NCI-H774 (cell line): ENCODE data around the gene ZDHHC1.
"Not testable (repeated sequence)": the region's sequence is repeated elsewhere in the genome, so short reads cannot be mapped to it uniquely, and the experiment has no call there.

Experiments
- DNase-seq: peaks from one replicate; lab custom pipeline; 2025; lab: John Stamatoyannopoulos, UW

The ZDHHC1 gene

DNA sequence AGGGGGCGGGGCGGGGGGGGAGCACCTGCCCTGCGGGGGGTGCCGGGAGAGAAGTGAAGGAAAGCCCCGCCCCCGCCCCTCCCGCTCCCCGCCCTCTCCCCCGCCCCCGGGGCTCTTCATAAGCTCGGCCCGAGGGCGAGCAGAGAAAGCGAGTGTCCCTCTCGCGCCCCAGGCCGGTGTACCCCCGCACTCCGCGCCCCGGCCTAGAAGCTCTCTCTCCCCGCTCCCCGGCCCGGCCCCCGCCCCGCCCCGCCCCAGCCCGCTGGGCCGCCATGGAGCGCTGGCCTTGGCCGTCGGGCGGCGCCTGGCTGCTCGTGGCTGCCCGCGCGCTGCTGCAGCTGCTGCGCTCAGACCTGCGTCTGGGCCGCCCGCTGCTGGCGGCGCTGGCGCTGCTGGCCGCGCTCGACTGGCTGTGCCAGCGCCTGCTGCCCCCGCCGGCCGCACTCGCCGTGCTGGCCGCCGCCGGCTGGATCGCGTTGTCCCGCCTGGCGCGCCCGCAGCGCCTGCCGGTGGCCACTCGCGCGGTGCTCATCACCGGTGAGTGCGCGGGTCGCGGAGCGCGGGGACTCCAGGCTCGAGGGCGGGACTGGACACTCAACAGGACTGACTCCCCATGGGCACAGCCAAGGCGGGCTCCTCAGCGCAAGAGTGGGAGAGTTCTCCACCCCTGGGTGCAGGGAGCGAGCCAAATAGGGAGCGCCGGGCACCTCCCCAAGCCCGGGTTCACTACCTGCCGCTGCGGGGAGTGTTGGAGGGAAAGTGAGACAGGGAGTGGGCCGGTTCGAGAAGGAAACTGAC lies 14.9 kb upstream of the ZDHHC1 start, which contains the start of gene HSD11B2:
TSS of gene HSD11B2 (plus strand) at position 145 of the 798 bp plus-strand sequence. CDS start at position 273, 128 bp downstream.
- DNase-seq, result peak; percentile 8

DNA sequence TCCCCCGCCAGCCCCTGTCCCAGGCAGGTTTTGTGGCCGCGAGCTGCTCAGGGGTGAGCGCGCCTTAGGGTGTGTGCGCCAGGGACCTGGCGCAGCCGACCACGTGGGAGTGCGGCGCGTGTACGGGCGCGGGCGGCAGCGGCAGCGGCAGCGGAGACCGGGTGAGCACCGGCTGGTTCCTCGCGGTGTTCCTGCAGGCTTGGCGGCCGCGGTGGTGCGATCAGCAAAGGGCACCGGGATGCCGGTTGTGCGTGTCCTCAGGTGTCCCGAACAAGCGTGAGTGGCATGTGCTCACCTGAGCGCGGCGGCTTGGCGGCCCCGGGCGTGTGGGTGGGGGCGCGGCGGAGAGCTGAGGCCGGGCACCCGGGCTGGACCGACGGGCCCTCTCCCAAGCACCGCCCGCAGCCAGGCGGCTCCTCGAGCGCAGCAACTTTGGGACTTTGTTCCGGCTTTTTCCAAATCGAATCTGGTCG lies 14.3 kb upstream of the ZDHHC1 start:
- DNase-seq, result no peak

DNA sequence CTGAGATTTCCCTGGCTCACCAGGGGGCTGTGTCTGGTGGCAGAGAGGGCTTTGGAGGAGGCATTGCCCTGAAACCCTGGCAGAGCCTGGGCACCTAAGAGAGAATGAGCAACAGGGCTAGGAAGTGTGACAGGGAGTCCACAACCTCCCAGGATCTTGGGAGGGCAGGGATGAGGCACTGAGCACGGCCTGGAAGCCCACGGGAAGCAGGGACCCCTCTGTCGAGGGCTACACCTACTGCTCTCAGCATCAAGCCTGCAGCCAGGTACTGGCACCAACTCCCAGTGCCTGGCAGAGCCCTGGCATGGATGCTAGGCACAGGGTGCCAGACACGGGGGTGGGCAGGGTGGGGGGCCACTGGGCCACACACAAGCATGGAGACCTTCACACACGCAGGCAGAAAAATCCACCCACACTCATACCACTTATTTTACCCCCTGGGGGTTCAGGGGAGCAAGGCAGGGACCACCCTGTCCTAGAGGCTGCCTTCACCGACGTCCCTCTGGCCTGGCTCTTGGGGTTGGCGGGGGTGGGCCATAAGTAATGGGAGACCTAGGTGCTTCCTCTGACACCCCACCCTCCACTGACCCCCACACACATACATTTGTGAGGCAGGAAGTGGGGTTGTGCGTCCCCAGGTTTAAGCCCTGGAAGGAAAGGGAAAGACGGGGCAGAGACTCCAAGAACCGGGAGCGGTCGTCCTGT lies 13.7 kb upstream of the ZDHHC1 start:
- no peak for DNase-seq

DNA sequence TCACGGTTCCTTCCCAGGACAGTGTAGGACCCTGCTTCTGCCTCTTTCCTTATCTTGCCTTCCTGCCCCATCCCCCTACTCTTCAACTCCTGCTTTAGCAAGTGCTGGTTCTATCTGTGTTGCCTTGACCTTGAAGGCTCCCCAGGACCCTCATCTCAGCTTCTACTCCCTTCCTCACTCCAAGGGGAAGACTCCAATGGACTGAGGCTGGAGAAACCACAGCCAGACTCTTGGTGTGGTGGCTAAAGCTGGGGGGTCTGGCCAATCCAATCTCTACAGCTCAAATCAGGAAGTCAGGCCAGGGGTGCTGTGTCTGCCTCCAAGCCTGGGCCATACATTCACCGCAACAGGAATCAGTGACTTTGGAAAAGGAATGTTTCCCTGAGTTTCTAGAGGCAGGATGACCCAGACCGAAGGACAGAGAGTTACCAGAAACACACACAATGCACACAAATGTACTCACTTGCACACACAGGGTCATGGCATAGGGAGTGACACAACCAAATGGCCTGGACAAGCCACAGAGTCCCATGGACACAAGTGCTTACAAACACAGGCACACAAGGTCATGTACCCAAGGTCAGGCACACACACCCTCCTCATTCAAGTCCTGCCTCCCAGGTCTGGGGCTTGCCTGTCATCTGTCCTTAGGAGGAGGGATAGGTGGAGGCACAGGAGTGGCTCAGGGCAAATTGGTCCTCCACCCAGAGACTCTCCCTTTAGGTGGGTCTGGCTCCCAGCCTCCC lies 12.9 kb upstream of the ZDHHC1 start:
- no peak for DNase-seq

DNA sequence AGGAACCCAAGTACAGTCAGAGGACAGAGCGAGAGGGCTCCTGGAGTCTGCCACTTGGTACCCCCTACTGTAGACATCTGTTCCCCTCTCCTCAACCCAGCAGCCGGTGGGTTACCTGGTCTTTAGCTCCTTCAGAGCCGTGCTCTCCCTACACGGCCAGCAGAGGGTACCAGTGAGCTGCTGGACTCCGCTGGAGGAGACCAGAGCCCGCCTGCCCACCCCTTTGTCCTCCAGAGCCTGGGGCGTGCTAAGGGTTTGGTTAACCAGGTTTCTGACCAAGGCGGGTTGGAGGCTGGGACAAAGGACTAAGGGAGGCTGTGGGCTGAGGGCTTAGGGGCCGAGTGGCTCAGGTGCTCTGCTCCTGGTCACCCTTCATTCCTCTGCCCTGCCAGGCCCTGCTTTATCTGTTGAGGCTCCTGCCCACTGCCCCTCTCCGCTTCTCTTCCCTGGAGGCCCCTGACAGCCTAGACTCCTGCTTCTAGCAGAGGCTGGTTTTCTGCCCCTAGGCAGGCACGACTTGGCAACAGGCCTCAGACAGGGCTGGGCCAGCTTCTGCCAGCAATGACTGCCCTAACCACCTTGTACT lies 12.0 kb upstream of the ZDHHC1 start:
- DNase-seq, result peak; percentile 19

DNA sequence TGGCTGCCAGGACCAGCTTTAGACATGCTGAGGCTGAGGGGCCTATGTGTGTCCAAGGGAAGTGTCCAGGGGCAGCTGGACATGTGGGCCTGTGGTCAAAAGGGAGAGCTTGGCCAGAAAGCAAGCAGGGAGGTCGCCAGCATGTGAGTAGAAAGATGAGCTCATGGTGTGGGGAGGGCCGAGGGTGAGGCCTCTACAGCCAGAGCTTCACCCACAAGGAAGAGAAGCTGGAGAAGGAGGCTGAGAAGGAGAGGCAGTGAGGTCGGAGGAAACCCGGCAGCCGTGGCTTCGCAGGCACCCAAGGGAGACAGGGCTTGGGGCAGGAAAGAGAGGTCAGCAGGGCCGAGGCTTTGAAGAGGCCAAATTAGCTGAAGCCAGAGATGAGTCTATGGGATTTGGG lies 10.7 kb upstream of the ZDHHC1 start:
- no peak for DNase-seq

DNA sequence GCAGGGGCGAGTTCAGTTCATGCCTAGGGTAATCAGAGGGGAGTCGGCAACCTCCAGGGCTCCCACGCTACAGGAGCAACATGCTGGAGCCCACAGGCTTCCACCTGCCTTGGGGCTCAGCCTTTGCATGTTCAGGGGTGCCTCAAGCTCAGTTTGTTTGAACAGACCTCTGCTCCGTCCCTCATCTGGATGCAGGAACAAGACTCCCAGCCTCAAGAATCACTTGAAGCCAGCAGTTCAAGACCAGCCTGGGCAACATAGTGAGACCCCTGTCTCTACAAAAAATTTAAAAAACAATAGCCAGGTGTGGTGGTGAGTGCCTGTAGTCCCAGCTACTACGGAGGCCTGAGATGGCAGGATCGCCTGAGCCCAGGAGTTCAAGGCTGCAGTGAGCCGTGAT lies 9.7 kb upstream of the ZDHHC1 start:
- no peak for DNase-seq

DNA sequence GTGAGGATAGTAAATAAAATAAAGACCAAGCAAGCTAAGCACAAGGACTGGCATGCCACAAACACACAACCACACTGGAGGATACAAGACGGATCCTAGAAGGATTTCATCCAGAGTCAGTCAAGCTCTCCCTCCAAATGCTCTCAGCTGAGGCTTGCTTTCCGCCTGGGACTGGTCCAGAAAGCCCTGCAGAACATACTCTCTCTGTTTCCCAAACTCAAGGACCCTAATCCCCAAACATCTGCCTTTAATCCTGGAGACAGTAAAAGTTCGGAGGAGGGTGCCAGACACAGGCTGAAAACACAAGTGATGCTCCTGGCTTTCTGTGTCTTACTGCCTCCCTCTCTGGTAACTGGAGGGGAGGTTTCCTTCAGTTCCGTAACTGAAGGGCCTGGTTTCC lies 9.3 kb upstream of the ZDHHC1 start:
- no peak for DNase-seq

DNA sequence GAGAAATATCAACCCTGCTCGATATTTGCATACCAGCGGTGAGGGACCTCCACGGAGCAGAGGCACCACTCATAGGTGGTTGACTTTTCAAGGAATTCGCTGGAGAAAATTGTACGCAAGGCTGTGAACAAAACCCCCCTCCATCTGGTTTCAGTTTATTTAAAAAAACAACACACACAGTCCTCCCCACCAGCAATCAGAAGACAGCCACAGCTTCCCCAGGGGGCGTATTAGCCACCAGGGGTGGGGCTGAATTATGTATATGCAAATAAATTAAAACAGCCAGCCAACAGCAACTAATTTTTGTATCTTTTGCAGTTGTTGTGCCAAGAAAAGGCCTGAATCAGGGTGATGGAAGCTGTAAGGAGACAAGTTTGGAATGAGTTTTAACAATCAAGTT lies 8.8 kb upstream of the ZDHHC1 start:
- no peak for DNase-seq

DNA sequence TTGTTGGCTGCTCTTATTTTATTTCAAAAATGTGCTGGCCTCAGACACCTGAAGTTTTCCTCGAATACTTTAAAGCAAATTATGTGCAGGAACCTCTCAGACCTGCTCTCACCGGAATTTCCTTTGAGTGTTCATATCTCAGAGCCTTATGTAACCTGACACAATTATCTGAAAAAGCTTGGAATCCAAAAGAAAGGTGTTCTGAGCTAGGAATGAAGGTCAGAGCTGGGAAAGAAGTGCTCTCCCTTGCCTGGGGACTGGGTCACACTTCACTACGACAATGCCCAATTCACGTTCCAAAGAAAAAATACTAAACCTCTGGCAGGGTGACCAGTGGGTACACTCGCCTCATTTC lies 8.0 kb upstream of the ZDHHC1 start:
- no peak for DNase-seq

DNA sequence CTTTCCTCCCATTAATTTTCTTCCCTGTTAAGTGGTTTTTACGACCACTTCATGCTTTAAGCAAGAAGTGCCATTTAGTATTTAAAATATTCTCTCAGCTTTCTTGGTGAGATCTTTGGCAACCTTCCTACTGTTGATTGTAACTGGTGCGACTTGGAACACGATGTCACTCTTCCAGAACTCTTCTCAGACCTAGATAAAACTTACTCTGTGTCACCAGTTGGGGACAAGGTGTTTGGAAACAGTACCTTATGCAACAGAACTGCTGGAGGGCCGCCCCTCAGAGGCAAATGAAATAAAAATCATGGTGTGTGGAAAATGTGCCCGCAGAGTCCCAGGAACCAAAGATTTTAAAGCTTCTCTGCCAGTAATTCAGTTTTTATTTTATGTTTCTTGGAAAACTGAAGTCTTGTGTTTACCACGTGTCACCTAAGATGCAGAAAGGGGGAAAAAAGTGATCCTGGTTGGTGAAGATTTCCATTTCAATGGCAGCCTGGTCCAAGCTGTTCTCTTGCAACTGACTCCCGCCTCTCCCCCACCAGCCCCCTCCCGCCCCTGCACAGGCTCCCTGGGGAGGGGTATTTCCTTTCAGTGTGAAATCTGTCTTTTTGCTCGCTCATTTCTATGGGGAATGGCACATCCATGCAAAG lies 7.5 kb upstream of the ZDHHC1 start:
- no peak for DNase-seq

DNA sequence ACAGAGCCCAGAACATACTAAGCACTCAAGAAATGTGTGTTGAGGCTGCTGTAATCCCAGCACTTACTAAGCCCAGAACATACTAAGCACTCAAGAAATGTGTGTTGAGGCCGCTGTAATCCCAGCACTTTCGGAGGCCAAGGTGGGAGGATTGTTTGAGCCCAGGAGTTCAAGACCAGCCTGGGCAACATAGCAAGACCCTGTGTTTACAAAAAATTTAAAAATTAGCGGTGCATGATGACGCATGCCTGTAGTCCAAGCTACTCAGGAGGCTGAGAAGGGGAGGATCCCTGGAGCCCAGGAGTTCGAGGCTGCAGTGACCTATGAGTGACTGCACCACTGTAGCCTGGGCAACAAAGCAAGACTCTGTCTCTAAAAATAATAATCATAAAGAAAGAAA lies 6.7 kb upstream of the ZDHHC1 start:
- no peak for DNase-seq

DNA sequence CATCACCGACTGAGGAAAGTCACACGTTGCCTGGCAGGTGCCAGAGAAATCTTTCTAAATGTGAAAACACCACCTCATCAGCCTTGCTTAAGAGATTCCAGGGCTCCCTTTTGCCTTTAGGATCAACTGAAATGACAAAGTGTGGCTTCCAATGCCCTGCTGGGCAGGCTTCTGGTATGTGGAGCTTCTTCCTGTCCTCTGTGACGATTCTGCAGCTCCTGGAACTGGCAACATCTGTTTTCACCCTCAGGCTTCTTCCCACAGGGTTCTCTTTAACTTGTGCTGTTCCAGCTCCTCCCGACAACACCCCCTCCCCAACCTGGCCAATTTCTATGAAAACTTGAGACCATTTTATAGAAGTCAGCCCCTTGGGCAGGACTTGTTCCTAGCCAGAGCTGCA lies 4.8 kb upstream of the ZDHHC1 start:
- no peak for DNase-seq

DNA sequence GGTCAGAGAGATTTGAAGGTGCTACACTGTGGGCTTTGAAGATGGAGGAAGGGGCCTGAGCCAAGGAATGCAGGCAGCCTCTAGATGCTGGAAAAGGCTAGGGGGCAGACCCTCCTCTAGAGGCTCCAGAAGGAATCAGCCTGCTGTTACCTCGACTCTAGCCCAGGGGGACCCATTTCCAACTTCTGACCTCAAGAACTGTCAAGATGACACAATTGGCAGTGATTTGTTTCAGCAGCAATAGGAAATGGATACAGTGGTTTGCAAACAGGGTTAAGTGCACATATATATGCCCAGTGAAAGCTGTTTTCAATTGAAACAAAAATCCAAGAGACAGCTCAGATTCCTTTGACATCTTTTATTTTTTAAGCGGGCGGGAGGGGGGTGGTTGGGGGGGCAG lies 3.7 kb upstream of the ZDHHC1 start:
- DNase-seq, result no peak

DNA sequence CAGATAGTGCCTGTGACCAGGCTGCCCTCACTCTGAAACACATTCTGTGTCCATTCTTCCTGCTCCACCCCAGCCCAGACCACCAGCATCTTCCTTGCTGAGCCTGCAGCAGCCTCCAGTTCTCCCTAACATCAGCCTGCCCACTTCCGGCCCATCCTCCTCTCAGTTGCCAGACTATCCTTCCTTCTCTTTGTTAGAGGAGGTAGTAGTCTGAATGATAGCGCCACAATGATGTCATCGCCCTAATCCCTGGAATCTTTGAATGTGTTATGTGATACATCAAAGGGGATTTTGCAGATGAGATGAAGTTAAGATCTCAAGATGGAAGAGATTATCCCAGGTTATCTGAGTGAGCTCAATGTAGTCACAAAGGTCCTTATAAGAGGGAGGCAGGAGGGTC lies 3.2 kb upstream of the ZDHHC1 start:
- no peak for DNase-seq

DNA sequence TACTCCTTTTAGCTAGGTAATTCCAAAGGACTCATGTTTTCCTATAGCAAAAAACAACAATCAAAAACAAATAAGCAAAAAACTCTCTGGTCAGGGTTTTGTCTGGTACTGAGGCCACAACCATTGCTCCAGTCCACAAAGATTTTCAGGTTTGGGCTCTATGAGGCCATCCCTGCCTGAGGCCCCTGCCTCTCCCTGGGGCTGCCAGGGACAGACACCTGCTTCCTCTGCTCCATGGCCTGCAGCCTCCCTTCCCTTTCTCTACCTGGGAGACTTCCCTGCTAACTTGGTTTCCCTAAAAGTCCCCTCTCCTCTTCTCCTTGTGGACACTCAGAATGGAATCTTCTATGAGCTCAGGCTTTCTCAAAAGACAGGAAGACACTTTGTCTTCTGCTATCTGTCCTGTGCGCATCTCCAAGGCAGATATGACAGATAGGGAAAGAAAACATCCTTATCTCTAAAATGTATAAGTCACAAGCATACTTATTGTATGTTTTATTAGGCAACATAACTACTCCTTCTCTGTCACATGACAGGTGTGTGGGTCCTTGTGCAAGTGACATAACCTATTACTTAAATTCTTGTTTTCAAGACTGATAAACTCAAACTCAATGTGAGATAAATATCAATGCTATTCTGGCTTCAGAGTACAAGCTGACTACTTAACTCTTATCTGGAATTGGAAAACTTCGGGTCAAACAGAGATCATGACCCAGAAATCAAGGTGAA lies 1.2 kb upstream of the ZDHHC1 start:
- DNase-seq, result no peak

DNA sequence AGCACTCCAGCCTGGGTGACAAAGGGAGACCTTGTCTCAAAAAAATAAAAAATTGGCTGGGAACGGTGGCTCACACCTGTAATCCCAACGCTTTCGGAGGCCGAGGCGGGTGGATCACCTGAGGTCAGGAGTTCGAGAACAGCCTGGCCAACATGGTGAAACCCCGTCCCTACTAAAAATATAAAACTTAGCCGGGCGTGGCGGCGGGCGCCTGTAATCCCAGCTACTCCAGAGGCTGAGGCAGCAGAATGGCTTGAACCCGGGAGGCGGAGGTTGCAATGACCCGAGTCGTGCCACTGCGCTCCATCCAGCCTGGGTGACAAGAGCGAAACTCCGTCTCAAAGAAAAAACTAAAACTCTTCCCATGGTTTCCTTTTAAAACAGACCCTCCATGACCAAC lies 856 bp downstream of the ZDHHC1 start:
- DNase-seq, result not testable (repeated sequence)

DNA sequence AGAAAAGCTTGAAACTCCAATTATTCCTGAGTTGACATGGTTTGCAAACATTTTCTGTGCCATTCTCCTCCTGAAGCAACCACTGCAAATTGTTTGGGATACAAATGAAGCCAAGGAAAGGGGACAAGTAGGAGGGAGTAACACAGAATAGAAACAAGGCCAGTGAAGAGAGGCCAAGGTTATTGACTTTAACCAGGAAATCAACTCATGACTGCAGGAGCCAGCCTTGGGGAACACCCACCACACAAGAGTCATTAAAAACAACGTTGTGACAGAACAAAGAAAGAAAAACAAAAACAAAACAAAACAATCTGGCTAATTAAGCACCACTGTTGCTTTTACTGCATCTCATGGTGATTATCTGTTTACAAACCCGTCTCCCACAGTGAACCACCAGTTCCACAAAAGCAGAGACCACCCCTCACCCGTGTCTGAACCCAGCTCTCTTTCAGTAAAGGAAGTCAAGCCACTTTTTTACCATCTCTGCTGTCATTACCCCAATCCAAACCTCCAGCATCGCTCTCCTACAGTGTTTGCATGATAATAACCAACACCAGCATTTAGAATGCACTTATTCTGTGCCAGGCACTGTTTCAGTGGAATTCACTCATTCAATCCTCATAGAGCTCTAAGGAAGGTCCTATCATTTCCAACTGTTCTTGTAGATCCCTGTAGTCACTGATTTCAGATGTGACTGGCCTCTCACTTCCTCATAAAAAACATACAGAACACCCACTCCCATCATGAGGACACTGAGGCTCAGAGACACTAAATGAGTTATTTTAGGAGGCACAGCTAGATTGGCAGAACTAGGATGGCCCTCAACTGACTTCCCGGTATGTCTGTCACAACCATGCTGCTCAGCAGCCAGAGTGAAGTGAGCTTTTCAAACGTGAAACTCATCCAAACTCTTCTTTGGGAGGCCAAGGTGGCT lies 2.0 kb downstream of the ZDHHC1 start:
- no peak for DNase-seq

DNA sequence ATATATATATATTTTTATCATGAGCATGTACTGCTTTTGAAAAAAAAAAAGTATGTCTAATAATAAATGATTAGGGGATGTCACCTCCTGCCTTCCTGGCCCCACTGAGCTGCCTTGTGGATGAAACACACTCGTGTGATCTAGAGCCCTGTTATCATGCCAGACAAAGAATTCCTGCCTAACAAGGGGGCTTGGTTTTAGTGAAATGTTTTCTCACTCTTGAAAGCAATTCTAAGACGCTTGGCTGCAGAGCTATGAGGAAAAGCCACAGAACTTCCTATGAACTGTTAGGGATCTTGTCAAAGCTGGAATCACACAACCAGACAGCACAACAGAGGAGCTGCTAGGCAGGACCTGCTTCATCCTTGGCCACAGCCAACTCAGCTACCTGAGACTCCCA lies 4.0 kb downstream of the ZDHHC1 start:
- DNase-seq, result no peak

DNA sequence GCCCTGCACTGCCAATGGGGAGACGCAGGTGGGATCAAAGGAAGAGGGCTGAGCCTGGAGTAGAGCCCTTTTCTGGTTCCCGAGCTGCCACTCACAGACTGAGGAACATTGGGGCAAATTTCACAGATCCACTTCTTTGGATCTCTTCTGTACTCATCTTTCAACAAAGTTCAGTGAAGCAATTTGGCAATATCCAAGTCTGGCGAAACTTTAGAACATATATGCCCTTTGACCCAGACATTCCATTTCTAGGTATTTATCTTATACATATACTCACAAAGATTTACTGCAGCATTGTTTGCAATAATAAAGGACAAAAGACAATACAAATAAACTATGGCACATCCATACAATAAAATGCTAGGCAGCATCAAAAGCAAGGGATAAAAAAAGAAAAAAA lies 4.9 kb downstream of the ZDHHC1 start:
- DNase-seq, result no peak
